GM21515 (cell line): Measurements from ENCODE around the gene ZNF576.
"Not testable (repeated sequence)": the region's sequence is repeated elsewhere in the genome, so short reads cannot be mapped to it uniquely, and the experiment has no call there.

Source experiments
- ATAC-seq: cut with Tn5 transposase; IDR thresholded peaks from one replicate; pipeline ENCODE4 v1.9.1; 2021; ENCODE audit not compliant: unreplicated experiment

The ZNF576 gene

GRCh38 chr19:43598445-43599240 is 2.2 kb downstream of the ZNF576 start:
- ATAC-seq = no peak

- ATAC-seq = no peak
These were observed 3.4 kb downstream of the ZNF576 start for GRCh38 chr19:43599635-43600295.

- ATAC-seq = not testable (repeated sequence)
These were observed 3.9 kb downstream of the ZNF576 start for GRCh38 chr19:43600326-43600725.

- ATAC-seq = no peak
These were observed 9.6 kb downstream of the ZNF576 start for GRCh38 chr19:43605875-43606568.

- no peak for ATAC-seq
These were observed 10.3 kb downstream of the ZNF576 start for GRCh38 chr19:43606569-43607229.

- ATAC-seq = no peak
These were observed 11.1 kb downstream of the ZNF576 start for GRCh38 chr19:43607238-43608205.

- no peak for ATAC-seq
These were observed 13.5 kb downstream of the ZNF576 start for GRCh38 chr19:43609872-43610271.

- ATAC-seq = no peak
These were observed 14.1 kb downstream of the ZNF576 start for GRCh38 chr19:43610493-43610892.

GRCh38 chr19:43611788-43612187 is 15.4 kb downstream of the ZNF576 start, which contains the start of gene SRRM5:
Gene SRRM5, plus strand, starts transcription at chr19:43612088. Its CDS starts 34 bp downstream, at chr19:43612122.
- no peak for ATAC-seq

- no peak for ATAC-seq
These were observed 16.0 kb downstream of the ZNF576 start for GRCh38 chr19:43612374-43612773.

GRCh38 chr19:43616306-43616705 is 19.9 kb downstream of the ZNF576 start:
- no peak for ATAC-seq

- no peak for ATAC-seq
These were observed 20.6 kb downstream of the ZNF576 start for GRCh38 chr19:43616954-43617353.

- ATAC-seq = peak; percentile 27
These were observed 22.5 kb downstream of the ZNF576 start for GRCh38 chr19:43618921-43619261.

- ATAC-seq = peak; percentile 80
These were observed 23.1 kb downstream of the ZNF576 start, which contains the start of gene ZNF428 for GRCh38 chr19:43619262-43620060. Gene ZNF428, minus strand, starts transcription at chr19:43619629. Its CDS starts 5,325 bp downstream, at chr19:43614304.

- no peak for ATAC-seq
These were observed 23.9 kb downstream of the ZNF576 start for GRCh38 chr19:43620061-43621001.

GRCh38 chr19:43622070-43622469 is 25.7 kb downstream of the ZNF576 start:
- no peak for ATAC-seq

GRCh38 chr19:43622956-43623355 is 26.6 kb downstream of the ZNF576 start:
- ATAC-seq = no peak
